GM23248 (cell line): Measurements from ENCODE around the gene TENM4. TPM values are rescaled to one million over a fixed set of nuclear protein-coding genes. Genes with fewer than 3 reads are reported as not detected.

Experiments used
- DNase-seq: peaks from one replicate; pipeline ENCODE4 v3.0.0-alpha.2; 2015
- H2AFZ ChIP-seq: fragments of 200-600 bp; sonication (generic); 2 replicates; pipeline ENCODE4 v1.6.1; 2016; ENCODE audit warnings: antibody characterized with exemption
- H3F3A ChIP-seq: fragments of 200-600 bp; sonication (generic); 2 replicates; pipeline ENCODE4 v1.6.1; 2016; ENCODE audit warnings: mild to moderate bottlenecking, antibody characterized with exemption, mixed run types; ENCODE audit not compliant: insufficient read depth
- H3K27ac ChIP-seq: fragments of 200-600 bp; sonication (generic); 2 replicates; pipeline ENCODE4 v1.5.1; 2016; ENCODE audit warnings: mild to moderate bottlenecking
- H3K27me3 ChIP-seq: fragments of 200-600 bp; sonication (generic); replicated peaks from 2 replicates; pipeline ENCODE4 v1.6.1; 2016; ENCODE audit warnings: mild to moderate bottlenecking; ENCODE audit not compliant: insufficient read depth
- H3K36me3 ChIP-seq: fragments of 200-600 bp; sonication (generic); 2 replicates; pipeline ENCODE4 v1.6.1; 2016; ENCODE audit warnings: low read depth, mild to moderate bottlenecking
- H3K4me1 ChIP-seq: fragments of 200-600 bp; sonication (generic); 2 replicates; pipeline ENCODE4 v1.6.1; 2016; ENCODE audit warnings: mild to moderate bottlenecking; ENCODE audit not compliant: insufficient read depth
- H3K4me2 ChIP-seq: fragments of 200-600 bp; sonication (generic); one replicate; pipeline ENCODE4 v1.6.1; 2016; ENCODE audit warnings: mild to moderate bottlenecking; ENCODE audit not compliant: unreplicated experiment
- H3K4me3 ChIP-seq: fragments of 200-600 bp; sonication (generic); 2 replicates; pipeline ENCODE4 v1.5.1; 2016; ENCODE audit warnings: mild to moderate bottlenecking
- H3K79me2 ChIP-seq: fragments of 200-600 bp; sonication (generic); 2 replicates; pipeline ENCODE4 v1.6.1; 2016; ENCODE audit warnings: mild to moderate bottlenecking; ENCODE audit not compliant: insufficient read depth
- H3K9ac ChIP-seq: fragments of 200-600 bp; sonication (generic); 2 replicates; pipeline ENCODE4 v1.6.1; 2016; ENCODE audit warnings: mild to moderate bottlenecking
- H3K9me2 ChIP-seq: fragments of 200-600 bp; sonication (generic); 2 replicates; pipeline ENCODE4 v1.6.1; 2016; ENCODE audit warnings: mixed run types, mild to moderate bottlenecking, moderate library complexity; ENCODE audit not compliant: insufficient read depth
- H3K9me3 ChIP-seq: fragments of 200-600 bp; sonication (generic); one replicate; pipeline ENCODE4 v1.6.1; 2017; ENCODE audit warnings: low read depth
- H4K20me1 ChIP-seq: fragments of 200-600 bp; sonication (generic); 2 replicates; pipeline ENCODE4 v1.6.0; 2016; ENCODE audit not compliant: insufficient read depth
- EZH2 ChIP-seq: fragments of 200-600 bp; sonication (generic); IDR thresholded peaks from 2 replicates; pipeline ENCODE4 v1.6.1; 2018; ENCODE audit warnings: antibody characterized with exemption, mild to moderate bottlenecking; ENCODE audit not compliant: insufficient read depth, poor library complexity, severe bottlenecking
- EZH2phosphoT487 ChIP-seq: fragments of 200-600 bp; sonication (generic); IDR thresholded peaks from 2 replicates; pipeline ENCODE4 v1.6.1; 2018; ENCODE audit warnings: antibody characterized with exemption, moderate library complexity, mild to moderate bottlenecking, low read depth; ENCODE audit not compliant: insufficient read depth
- WGBS, 2 experiments: methylation state at CpG; one replicate each; pipeline ENCODE4 v1.1.6; 2015 to 2017; ENCODE audit warnings: low lambda C conversion rate in 2 of 2, low coverage in 1 of 2; ENCODE audit errors: missing lambda C conversion rate in 2 of 2; 5-methylcytosine and 5-hydroxymethylcytosine counted together
- in situ Hi-C: fragments of 300-500 bp; cut with MboI; formaldehyde crosslinking; loops from 2 replicates; pipeline ENCODE4 v1.15.0; 2020
- polyA plus RNA-seq: library from polyadenylated mRNA; unstranded; fragments of >200 nt; fragmentation: Nextera tagmentation; extraction: Ambion mirVana; gene quantifications from 2 replicates; pipeline ENCODE4 v1.2.1, GENCODE V29; 2016
- total RNA-seq: library from RNA; depleted of rRNA; stranded (reverse); fragments of >200 nt; shearing (Covaris generic); gene quantifications from 2 replicates; pipeline ENCODE4 v1.2.3, GENCODE V29; 2014

TENM4 gene
- total and polyA plus RNA-seq, 2 experiments from 2014 or later, result 0.11 to 0.48 TPM

- no peaks in the 10 kb centered on the region for H3K9me3 ChIP-seq
- H3K9ac ChIP-seq, result no peak overlapping the region
- H4K20me1 ChIP-seq, result no peaks in the 10 kb centered on the region
- H3K4me2 ChIP-seq, result no peak overlapping the region
- H3K27me3 ChIP-seq, result no peaks in the 10 kb centered on the region
- 71 to 74% methylated on average over 6 of the region's 6 CpGs for WGBS, 2 experiments
- H2AFZ ChIP-seq, result no peak overlapping the region
- H3K27ac ChIP-seq, result no peak overlapping the region
- peaks cover 6% of the 10 kb centered on the region; the same call in 1 of the 2 replicates for H3K4me1 ChIP-seq
- no peak overlapping the region for H3K4me3 ChIP-seq
- no peak for TF ChIP-seq EZH2
- no peak for TF ChIP-seq EZH2phosphoT487
- no peak for DNase-seq
- H3K9me2 ChIP-seq, result no peaks in the 10 kb centered on the region
- H3K36me3 ChIP-seq, result no peaks in the 10 kb centered on the region
- no peaks in the 10 kb centered on the region for H3K79me2 ChIP-seq
- no peaks in the 10 kb centered on the region for H3F3A ChIP-seq
- in situ Hi-C loops, result no loop called here
These were observed 357.5 kb downstream of the TENM4 start for GRCh38 chr11:79083352-79083751.

DNA sequence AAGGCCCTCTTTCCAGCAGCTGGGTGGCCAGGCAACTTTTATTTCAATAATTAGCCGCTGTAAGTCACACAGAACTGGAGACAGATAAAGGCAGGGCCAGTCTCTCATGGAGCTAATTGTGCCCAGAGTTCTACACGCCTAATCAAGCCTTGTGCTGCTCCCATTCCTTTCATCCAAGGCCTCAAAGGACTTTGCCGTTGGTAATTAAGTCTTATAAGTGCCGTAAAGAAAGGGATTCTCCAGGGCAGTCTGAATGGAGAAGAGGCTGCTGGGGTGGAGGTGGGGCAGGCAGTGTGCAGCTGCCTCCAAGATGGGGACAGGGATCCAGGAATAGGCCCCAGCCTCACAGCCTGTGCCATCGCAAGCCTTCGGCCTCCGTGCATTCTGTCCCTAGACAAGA is 357.9 kb downstream of the TENM4 start:
- Histone ChIP-seq H3K4me3 (no peak overlapping the region), H3K36me3 (no peaks in the 10 kb centered on the region), H3K4me2 (no peak overlapping the region), H3K27me3 (no peaks in the 10 kb centered on the region), H3K9ac (no peak overlapping the region), H3K27ac (no peak overlapping the region), H3K9me3 (no peaks in the 10 kb centered on the region), H3K9me2 (no peaks in the 10 kb centered on the region), H3K79me2 (no peaks in the 10 kb centered on the region), H3K4me1 (peaks cover 6% of the 10 kb centered on the region; the same call in 1 of the 2 replicates), H2AFZ (no peak overlapping the region), H3F3A (no peaks in the 10 kb centered on the region), H4K20me1 (no peaks in the 10 kb centered on the region)
- TF ChIP-seq EZH2phosphoT487 (no peak), EZH2 (no peak)
- no peak for DNase-seq
- WGBS, 2 experiments, result 67 to 68% methylated on average over 7 of the region's 7 CpGs
- in situ Hi-C loops, result no loop called here

- Histone ChIP-seq H3K79me2 (no peaks in the 10 kb centered on the region), H3F3A (no peaks in the 10 kb centered on the region), H3K27ac (no peak overlapping the region), H3K9ac (no peak overlapping the region), H4K20me1 (no peaks in the 10 kb centered on the region), H3K9me3 (no peaks in the 10 kb centered on the region), H3K4me2 (no peak overlapping the region), H3K9me2 (no peaks in the 10 kb centered on the region), H3K4me1 (peaks cover 5% of the 10 kb centered on the region; the same call in 1 of the 2 replicates), H3K4me3 (no peak overlapping the region), H3K27me3 (no peaks in the 10 kb centered on the region), H2AFZ (no peak overlapping the region), H3K36me3 (no peaks in the 10 kb centered on the region)
- 74 to 82% methylated on average over 4 of the region's 4 CpGs for WGBS, 2 experiments
- DNase-seq, result no peak
- in situ Hi-C loops, result no loop called here
- TF ChIP-seq EZH2, result no peak
- TF ChIP-seq EZH2phosphoT487, result no peak
These were observed 358.6 kb downstream of the TENM4 start for GRCh38 chr11:79082280-79082679.

DNA sequence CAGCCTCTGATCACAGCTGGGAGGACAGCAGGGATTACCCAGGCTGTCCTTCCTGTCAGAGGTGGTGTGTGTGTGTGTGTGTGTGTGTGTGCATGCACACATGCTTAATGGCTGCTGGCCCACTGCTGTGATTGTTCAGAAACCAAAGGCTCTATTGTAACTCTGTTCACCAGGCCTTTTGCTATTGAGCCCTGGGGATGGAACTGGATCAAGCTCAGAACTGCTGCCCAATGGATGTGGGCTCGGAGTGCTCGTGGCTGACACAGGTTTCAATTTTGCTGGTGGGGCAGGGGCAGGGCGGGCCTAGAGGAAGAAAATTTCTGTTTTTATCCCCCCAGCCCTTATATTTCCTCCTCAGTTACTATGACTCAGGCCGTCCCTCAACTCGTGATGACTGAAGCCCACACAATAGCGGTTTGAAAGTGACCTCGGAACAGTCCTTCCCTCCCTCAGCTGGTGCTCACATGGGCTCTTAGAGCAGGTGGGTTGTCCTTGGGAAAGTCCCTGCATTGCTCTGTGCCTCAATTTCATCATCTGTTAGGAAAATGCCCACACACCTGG is 359.3 kb downstream of the TENM4 start:
- H3K27ac ChIP-seq, result no peak overlapping the region
- no peak overlapping the region for H2AFZ ChIP-seq
- H3K4me1 ChIP-seq, result no peaks in the 10 kb centered on the region
- H3K9me3 ChIP-seq, result no peaks in the 10 kb centered on the region
- WGBS, 2 experiments, result 84 to 85% methylated on average over 7 of the region's 7 CpGs
- H3K4me2 ChIP-seq, result no peak overlapping the region
- in situ Hi-C loops, result no loop called here
- H3K79me2 ChIP-seq, result no peaks in the 10 kb centered on the region
- peak; percentile 8 for DNase-seq
- no peaks in the 10 kb centered on the region for H3K9me2 ChIP-seq
- no peaks in the 10 kb centered on the region for H3F3A ChIP-seq
- no peaks in the 10 kb centered on the region for H4K20me1 ChIP-seq
- TF ChIP-seq EZH2 (no peak), EZH2phosphoT487 (no peak)
- no peak overlapping the region for H3K4me3 ChIP-seq
- no peaks in the 10 kb centered on the region for H3K27me3 ChIP-seq
- H3K36me3 ChIP-seq, result no peaks in the 10 kb centered on the region
- no peak overlapping the region for H3K9ac ChIP-seq

GRCh38 chr11:79080551-79080950 is 360.3 kb downstream of the TENM4 start:
- H3K27me3 ChIP-seq, result no peaks in the 10 kb centered on the region
- H3K9me3 ChIP-seq, result no peaks in the 10 kb centered on the region
- no peak overlapping the region for H3K4me2 ChIP-seq
- H3K4me1 ChIP-seq, result no peaks in the 10 kb centered on the region
- DNase-seq, result no peak
- in situ Hi-C loops, result no loop called here
- TF ChIP-seq EZH2phosphoT487, result no peak
- TF ChIP-seq EZH2, result no peak
- H2AFZ ChIP-seq, result no peak overlapping the region
- H3F3A ChIP-seq, result no peaks in the 10 kb centered on the region
- no peaks in the 10 kb centered on the region for H3K9me2 ChIP-seq
- H3K9ac ChIP-seq, result no peak overlapping the region
- no peak overlapping the region for H3K27ac ChIP-seq
- no peak overlapping the region for H3K4me3 ChIP-seq
- H4K20me1 ChIP-seq, result no peaks in the 10 kb centered on the region
- no peaks in the 10 kb centered on the region for H3K36me3 ChIP-seq
- H3K79me2 ChIP-seq, result no peaks in the 10 kb centered on the region
